ENCODE data around the gene CNTN4.

DNA sequence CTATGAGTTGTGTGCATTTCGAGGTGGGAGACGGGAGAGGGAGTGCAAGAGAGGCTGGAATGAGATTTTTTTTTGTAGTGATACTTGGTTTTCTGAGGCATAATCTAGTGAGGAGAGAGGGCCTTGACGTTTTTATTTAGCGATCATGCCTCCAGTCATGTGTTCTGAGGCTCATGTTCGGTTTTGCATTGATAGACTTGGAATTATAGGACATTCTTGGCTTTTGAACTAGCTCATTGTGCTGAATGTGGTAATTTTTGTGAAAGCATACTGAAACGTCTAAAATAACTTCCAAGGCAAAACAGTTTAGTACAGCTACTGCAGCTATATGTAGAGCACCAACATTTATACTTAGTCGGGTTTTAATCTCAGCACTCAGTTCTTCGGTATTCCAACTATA is 408.1 kb downstream of the CNTN4 start:
- TF ChIP-seq, protein P1, sequence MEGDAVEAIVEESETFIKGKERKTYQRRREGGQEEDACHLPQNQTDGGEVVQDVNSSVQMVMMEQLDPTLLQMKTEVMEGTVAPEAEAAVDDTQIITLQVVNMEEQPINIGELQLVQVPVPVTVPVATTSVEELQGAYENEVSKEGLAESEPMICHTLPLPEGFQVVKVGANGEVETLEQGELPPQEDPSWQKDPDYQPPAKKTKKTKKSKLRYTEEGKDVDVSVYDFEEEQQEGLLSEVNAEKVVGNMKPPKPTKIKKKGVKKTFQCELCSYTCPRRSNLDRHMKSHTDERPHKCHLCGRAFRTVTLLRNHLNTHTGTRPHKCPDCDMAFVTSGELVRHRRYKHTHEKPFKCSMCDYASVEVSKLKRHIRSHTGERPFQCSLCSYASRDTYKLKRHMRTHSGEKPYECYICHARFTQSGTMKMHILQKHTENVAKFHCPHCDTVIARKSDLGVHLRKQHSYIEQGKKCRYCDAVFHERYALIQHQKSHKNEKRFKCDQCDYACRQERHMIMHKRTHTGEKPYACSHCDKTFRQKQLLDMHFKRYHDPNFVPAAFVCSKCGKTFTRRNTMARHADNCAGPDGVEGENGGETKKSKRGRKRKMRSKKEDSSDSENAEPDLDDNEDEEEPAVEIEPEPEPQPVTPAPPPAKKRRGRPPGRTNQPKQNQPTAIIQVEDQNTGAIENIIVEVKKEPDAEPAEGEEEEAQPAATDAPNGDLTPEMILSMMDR (IDR thresholded peaks at IDR 0.05; ENCODE audit: low read length), result no peak
- TF ChIP-seq EZH2phosphoT487 (IDR thresholded peaks at IDR 0.05; ENCODE audit: low read length) (no peak), EZH2 (optimal IDR thresholded peaks at IDR 0.05; ENCODE audit: low read depth, low read length) (no peak)
